H1 (cell line): Measurements from ENCODE around the gene DRAXIN. TPM values are rescaled to one million over a fixed set of nuclear protein-coding genes. Genes with fewer than 3 reads are reported as not detected.

ENCODE experiments used
- CTCF ChIA-PET: fragments of 300-600 bp; sonication (Branson Sonifier 250); formaldehyde crosslinking; loops from one replicate; lab custom pipeline; 2021; ENCODE audit not compliant: partially characterized antibody; lab: Charles Lee
- POLR2A ChIA-PET: fragments of 300-600 bp; sonication (Branson Sonifier 250); formaldehyde crosslinking; loops from one replicate; lab custom pipeline; 2021; ENCODE audit warnings: inconsistent platforms; ENCODE audit not compliant: partially characterized antibody; lab: Charles Lee
- DNase-seq, 2 experiments: peaks; one replicate each; pipeline versions ENCODE4 v3.0.0 to v3.0.0-alpha.2; 2010 to 2022; ENCODE audit warnings: low spot score in 2 of 2, low read depth in 1 of 2, mixed read lengths in 1 of 2
- FAIRE-seq: peaks from 2 replicates; lab custom pipeline; 2011; peaks lifted over from hg19 to GRCh38; lab: Jason Lieb, UNC
- H2AFZ ChIP-seq: 2 replicates; pipeline ENCODE4 v1.8.1; 2012; ENCODE audit warnings: low read length, inconsistent platforms
- H2AK5ac ChIP-seq: 2 replicates; pipeline ENCODE4 v1.6.1; 2013; ENCODE audit warnings: low read depth, low read length
- H2BK120ac ChIP-seq: replicated peaks from 2 replicates; pipeline ENCODE3; 2013; ENCODE audit warnings: low read depth, low read length, inconsistent platforms
- H2BK12ac ChIP-seq: 2 replicates; pipeline ENCODE4 v1.6.1; 2013; ENCODE audit warnings: low read depth, low read length
- H2BK15ac ChIP-seq: 2 replicates; pipeline ENCODE4 v1.6.1; 2013; ENCODE audit warnings: low read length
- H2BK20ac ChIP-seq: 2 replicates; pipeline ENCODE4 v1.6.1; 2013; ENCODE audit warnings: low read length
- H2BK5ac ChIP-seq: 2 replicates; pipeline ENCODE4 v1.6.1; 2013; ENCODE audit warnings: low read depth, low read length
- H3K14ac ChIP-seq: 2 replicates; pipeline ENCODE4 v1.6.1; 2013; ENCODE audit warnings: inconsistent platforms; ENCODE audit not compliant: insufficient read length
- H3K18ac ChIP-seq: 2 replicates; pipeline ENCODE4 v1.6.1; 2013; ENCODE audit warnings: low read length; ENCODE audit errors: extremely low read depth
- H3K23ac ChIP-seq: 2 replicates; pipeline ENCODE4 v1.6.1; 2013; ENCODE audit warnings: inconsistent platforms; ENCODE audit not compliant: insufficient read length
- H3K23me2 ChIP-seq: 2 replicates; pipeline ENCODE4 v1.6.1; 2013; ENCODE audit warnings: low read depth, low read length
- H3K27ac ChIP-seq: 2 replicates; pipeline ENCODE4 v1.6.1; 2011; ENCODE audit warnings: low read depth, low read length, inconsistent platforms
- H3K27me3 ChIP-seq, 4 experiments: replicated peaks in 1 of 4; 1 replicate in 1 of 4; 2 replicates in 3 of 4; pipeline versions ENCODE4 v1.6.1 to v1.8.1; 2011 to 2013; ENCODE audit warnings: low read length in 3 of 4, mild to moderate bottlenecking in 3 of 4, inconsistent platforms in 2 of 4, mixed read lengths in 2 of 4, moderate library complexity in 1 of 4; ENCODE audit not compliant: control insufficient read depth in 3 of 4, insufficient read depth in 3 of 4; ENCODE audit errors: extremely low read depth in 1 of 4
- H3K36me3 ChIP-seq, 4 experiments: 2 replicates each; pipeline versions ENCODE4 v1.6.1 to v1.8.1; 2011 to 2013; ENCODE audit warnings: mild to moderate bottlenecking in 4 of 4, low read length in 3 of 4, moderate library complexity in 2 of 4, control low read depth in 1 of 4, inconsistent platforms in 1 of 4; ENCODE audit not compliant: insufficient read depth in 4 of 4, control insufficient read depth in 2 of 4
- H3K4ac ChIP-seq: replicated peaks from 2 replicates; pipeline ENCODE3; 2013; ENCODE audit warnings: low read length, low read depth, mixed read lengths, inconsistent platforms; ENCODE audit not compliant: insufficient read length
- H3K4me1 ChIP-seq, 4 experiments: replicated peaks in 1 of 4; 1 replicate in 1 of 4; 2 replicates in 3 of 4; pipeline versions ENCODE4 v1.6.1 to v1.8.1; 2011 to 2013; ENCODE audit warnings: low read length in 3 of 4, inconsistent platforms in 2 of 4, mixed read lengths in 1 of 4; ENCODE audit not compliant: insufficient read depth in 4 of 4, control insufficient read depth in 3 of 4
- H3K4me2 ChIP-seq, 2 experiments: 2 replicates each; pipeline versions ENCODE4 v1.6.1 to v1.8.1; 2011 to 2013; ENCODE audit warnings: low read depth in 2 of 2, low read length in 2 of 2, control low read depth in 1 of 2, inconsistent platforms in 1 of 2, mild to moderate bottlenecking in 1 of 2; ENCODE audit not compliant: insufficient read depth in 1 of 2
- H3K4me3 ChIP-seq, 4 experiments: fragments of 200-600, 300-600 bp in 1 of 4; sonication (generic), shearing (Covaris generic), sonication (Bioruptor Twin) in 1 of 4; 2 replicates each; pipeline versions ENCODE4 v1.5.1 to v1.8.1; 2011 to 2016; ENCODE audit warnings: low read length in 4 of 4, low read depth in 3 of 4, control low read depth in 2 of 4, inconsistent platforms in 2 of 4, mild to moderate bottlenecking in 2 of 4, mixed read lengths in 1 of 4, moderate library complexity in 1 of 4; ENCODE audit not compliant: insufficient read depth in 2 of 4; ENCODE audit errors: extremely low read depth in 1 of 4
- H3K56ac ChIP-seq: replicated peaks from 2 replicates; pipeline ENCODE3; 2013; ENCODE audit warnings: low read depth, mild to moderate bottlenecking, mixed read lengths, low read length, inconsistent platforms; ENCODE audit not compliant: insufficient read length
- H3K79me1 ChIP-seq: 2 replicates; pipeline ENCODE4 v1.6.1; 2013; ENCODE audit warnings: low read depth, low read length, control low read depth
- H3K79me2 ChIP-seq, 2 experiments: 2 replicates each; pipeline versions ENCODE4 v1.6.1 to v1.8.1; 2012 to 2013; ENCODE audit warnings: low read length in 2 of 2, mild to moderate bottlenecking in 2 of 2, inconsistent platforms in 1 of 2; ENCODE audit not compliant: insufficient read depth in 2 of 2, control insufficient read depth in 1 of 2
- H3K9ac ChIP-seq, 4 experiments: replicated peaks in 1 of 4; 1 replicate in 1 of 4; 2 replicates in 3 of 4; pipeline versions ENCODE4 v1.6.1 to v1.8.1; 2011 to 2013; ENCODE audit warnings: low read depth in 3 of 4, low read length in 3 of 4, control low read depth in 2 of 4, mild to moderate bottlenecking in 2 of 4, moderate library complexity in 2 of 4, inconsistent platforms in 1 of 4; ENCODE audit errors: extremely low read depth in 1 of 4
- H3K9me3 ChIP-seq, 2 experiments: 2 replicates each; pipeline versions ENCODE4 v1.6.1 to v1.8.1; 2012 to 2013; ENCODE audit warnings: mild to moderate bottlenecking in 2 of 2, moderate library complexity in 2 of 2, control low read depth in 1 of 2, inconsistent platforms in 1 of 2, low read depth in 1 of 2, low read length in 1 of 2, mixed read lengths in 1 of 2; ENCODE audit not compliant: insufficient read depth in 2 of 2
- H4K20me1 ChIP-seq, 2 experiments: replicated peaks in 1 of 2; 2 replicates each; pipeline versions ENCODE3 to v1.8.1; 2011 to 2013; ENCODE audit warnings: inconsistent platforms in 2 of 2, low read length in 2 of 2, mild to moderate bottlenecking in 1 of 2; ENCODE audit not compliant: insufficient read depth in 2 of 2, control insufficient read depth in 1 of 2
- H4K5ac ChIP-seq: 2 replicates; pipeline ENCODE4 v1.6.1; 2013; ENCODE audit warnings: low read length, low read depth, mixed read lengths, inconsistent platforms; ENCODE audit not compliant: insufficient read length
- H4K8ac ChIP-seq: 2 replicates; pipeline ENCODE4 v1.8.0; 2013; ENCODE audit warnings: mild to moderate bottlenecking, moderate library complexity, low read length, inconsistent platforms; ENCODE audit not compliant: insufficient read depth; ENCODE audit errors: extremely low read depth
- H4K91ac ChIP-seq: replicated peaks from 2 replicates; pipeline ENCODE3; 2013; ENCODE audit warnings: low read length, mixed read lengths, inconsistent platforms; ENCODE audit not compliant: insufficient read length
- CHD1 ChIP-seq: IDR thresholded peaks from 2 replicates; pipeline ENCODE4 v1.6.1; 2012; ENCODE audit warnings: low read depth, low read length, improper control_type of control experiment
- GTF2F1 ChIP-seq: IDR thresholded peaks from 2 replicates; pipeline ENCODE4 v1.6.1; 2012; ENCODE audit warnings: low read depth, low read length, improper control_type of control experiment, borderline replicate concordance
- JUND ChIP-seq: IDR thresholded peaks from 2 replicates; pipeline ENCODE4 v1.6.1; 2011; ENCODE audit warnings: mild to moderate bottlenecking, improper control_type of control experiment, low read length
- POLR2A ChIP-seq, 2 experiments: IDR thresholded peaks; 1 replicate in 1 of 2; 2 replicates in 1 of 2; pipeline ENCODE4 v1.6.1; 2011; ENCODE audit warnings: low read depth in 2 of 2, low read length in 2 of 2, mild to moderate bottlenecking in 2 of 2; ENCODE audit errors: control extremely low read depth in 1 of 2
- POLR2AphosphoS5 ChIP-seq: IDR thresholded peaks from 2 replicates; pipeline ENCODE4 v1.6.1; 2011; ENCODE audit warnings: low read depth, low read length
- RFX5 ChIP-seq: IDR thresholded peaks from 2 replicates; pipeline ENCODE4 v1.6.1; 2011; ENCODE audit warnings: low read depth, low read length, improper control_type of control experiment, borderline replicate concordance
- SAP30 ChIP-seq: fragments of 300-600 bp; sonication (generic); IDR thresholded peaks from 2 replicates; pipeline ENCODE4 v1.7.1; 2012; ENCODE audit warnings: low read length, moderate library complexity, mild to moderate bottlenecking, inconsistent platforms; ENCODE audit not compliant: insufficient read depth, insufficient replicate concordance
- SUZ12 ChIP-seq: fragments of 200-600 bp; sonication (generic); IDR thresholded peaks from 2 replicates; pipeline ENCODE4 v1.6.1; 2012; ENCODE audit warnings: mild to moderate bottlenecking, inconsistent platforms, low read length, moderate library complexity, mixed read lengths
- TCF12 ChIP-seq: IDR thresholded peaks from 2 replicates; pipeline ENCODE4 v1.6.1; 2011; ENCODE audit warnings: low read depth, mild to moderate bottlenecking, low read length
- USF2 ChIP-seq: IDR thresholded peaks from 2 replicates; pipeline ENCODE4 v1.6.1; 2011; ENCODE audit warnings: low read length, improper control_type of control experiment
- ZNF274 ChIP-seq: IDR thresholded peaks from 2 replicates; pipeline ENCODE4 v1.7.0; 2012; ENCODE audit warnings: low read length, borderline replicate concordance; ENCODE audit errors: extremely low read depth
- WGBS, 2 experiments: shearing (Covaris generic) in 1 of 2; methylation state at CpG; one replicate each; pipeline versions ENCODE4 v1.1.6 to v1.1.7; 2013 to 2015; ENCODE audit warnings: low lambda C conversion rate in 2 of 2, mixed read lengths in 2 of 2, inconsistent platforms in 1 of 2, low coverage in 1 of 2, missing lambda C conversion rate in 1 of 2; ENCODE audit not compliant: insufficient replicate concordance in 2 of 2, insufficient coverage in 1 of 2, insufficient read length in 1 of 2; ENCODE audit errors: extremely low coverage in 1 of 2, missing lambda C conversion rate in 1 of 2; 5-methylcytosine and 5-hydroxymethylcytosine counted together
- polyA plus RNA-seq, 7 experiments: library from polyadenylated mRNA; depleted of rRNA in 3 of 7; stranded (reverse) in 5 of 7; unstranded in 2 of 7; fragments of >200 nt in 5 of 7; fragments of 200-250 nt in 2 of 7; gene quantifications; 1 replicate in 5 of 7; 2 replicates in 1 of 7; 4 replicates in 1 of 7; pipeline versions ENCODE4 v1.2.1 to v1.2.3, GENCODE V29; 2011 to 2013; ENCODE audit warnings: missing spikeins in 2 of 7, mixed read lengths in 2 of 7
- total RNA-seq: library from RNA; stranded (reverse); fragmentation: NEBNext Ultra II Directional; extraction: Animal tissue kit (Norgen Biotek cat#: 25700); gene quantifications from 2 replicates; pipeline ENCODE4 v1.2.1, GENCODE V29; 2021

The DRAXIN gene
- total and polyA plus RNA-seq, 2 of the 8 experiments (the other 6 are each of a cell fraction or from before 2014, with no cell fraction given), result 4.6 to 17.6 TPM

GRCh38 chr1:11682287-11682771 is 9.2 kb upstream of the DRAXIN start:
- Histone ChIP-seq H2BK20ac (peak overlapping the region; percentile 27; the same call in 1 of the 2 replicates), H2BK5ac (peak overlapping the region; percentile 99), H3K18ac (peak overlapping the region; percentile 6; the same call in 1 of the 2 replicates), H4K5ac (peak overlapping the region; percentile 43), H3K9me3 (no peaks in the 10 kb centered on the region), H3K79me2 (peaks cover 4 to 53% of the 10 kb centered on the region in 2 experiments), H3K9ac (peak overlapping the region in 3 of 4 experiments; percentile 2 to 76 (median 61); a peak in 5 of 7 replicates), H3K4me3 (peak overlapping the region; percentile 51 to 87 (median 80); a peak in 7 of 8 replicates), H3K56ac (peak overlapping the region; percentile 23), H2BK120ac (peak overlapping the region; percentile 91), H3K4ac (peak overlapping the region; percentile 28), H4K20me1 (peaks cover 3 to 12% of the 10 kb centered on the region in 2 experiments), H2AK5ac (peak overlapping the region; percentile 99; the same call in 1 of the 2 replicates), H3K14ac (peak overlapping the region; percentile 55), H2BK15ac (no peak overlapping the region), H3K23me2 (peaks cover 8% of the 10 kb centered on the region), H3K79me1 (peaks cover 15% of the 10 kb centered on the region), H2BK12ac (peak overlapping the region; percentile 100), H3K23ac (no peak overlapping the region), H3K4me2 (peak overlapping the region; percentile 88 to 96), H4K91ac (peak overlapping the region; percentile 61), H3K4me1 (peaks cover 14 to 38% (median 27%) of the 10 kb centered on the region in 4 experiments), H3K27ac (peak overlapping the region; percentile 93), H2AFZ (no peak overlapping the region), H3K36me3 (peaks cover 3 to 30% (median 7%) of the 10 kb centered on the region in 4 experiments; a peak in 7 of 8 replicates), H3K27me3 (no peaks in the 10 kb centered on the region), H4K8ac (no peak overlapping the region)
- CTCF ChIA-PET, result interaction anchor here (0.7 to 21.6 kb wide), 12 partner anchors 8 to 67 kb away, joined by 3 to 266 read pairs (median 6); partner anchors contain the start of gene FBXO6
- FAIRE-seq (peak; percentile 94), DNase-seq (peak in 1 of 2 experiments; percentile 69)
- WGBS, 2 experiments, result 3% methylated on average over 7 of the region's 7 CpGs; no CpG with 5 or more reads in 1 of the 2 experiments
- POLR2A ChIA-PET, result interaction anchor here (0.6 to 32.0 kb wide), 20 partner anchors 4 to 782 kb away, joined by 3 to 1025 read pairs (median 6); partner anchors contain the start of genes AGTRAP, C1orf167, CLCN6 and DRAXIN
- TF ChIP-seq GTF2F1 (no peak), USF2 (no peak), RFX5 (no peak), ZNF274 (no peak), SUZ12 (no peak), JUND (no peak), POLR2A (IDR thresholded peaks at IDR 0.05; ENCODE audit: control extremely low read depth in 1 of 2, low read depth in 2 of 2, low read length in 2 of 2) (peak in 1 of 2 experiments; percentile 49; a peak in 2 of 3 replicates), SAP30 (no peak), TCF12 (peak; percentile 92), CHD1 (no peak), POLR2AphosphoS5 (0 out of 2 replicates have a peak, but pooled peaks have one; percentile 18)
